CD14-positive monocyte (primary cell): ENCODE results near the gene FIGN. TPM values are rescaled to one million over a fixed set of nuclear protein-coding genes. Genes with fewer than 3 reads are reported as not detected.

Experiments
- DNase-seq, 3 donors: peaks; one replicate each; pipeline ENCODE4 v3.0.0-alpha.2; 2011 to 2022
- H2AFZ ChIP-seq: 2 replicates; pipeline ENCODE4 v1.6.0; 2012; ENCODE audit warnings: mild to moderate bottlenecking, low read depth, low read length, inconsistent platforms; ENCODE audit not compliant: insufficient read depth, poor library complexity, severe bottlenecking
- H3K27ac ChIP-seq, 2 donors: 1 replicate in 1 of 2; 2 replicates in 1 of 2; pipeline ENCODE4 v1.5.1; 2012 to 2013; ENCODE audit warnings: low read length in 2 of 2, control low read depth in 1 of 2, inconsistent platforms in 1 of 2, low read depth in 1 of 2, mild to moderate bottlenecking in 1 of 2
- H3K27me3 ChIP-seq, 2 donors: one replicate each; pipeline versions ENCODE4 v1.6.0 to v1.6.1; 2011 to 2013; ENCODE audit warnings: low read length in 2 of 2; ENCODE audit not compliant: control insufficient read depth in 2 of 2, insufficient read depth in 2 of 2
- H3K36me3 ChIP-seq, 2 donors: replicated peaks in 1 of 2; 1 replicate in 1 of 2; 2 replicates in 1 of 2; pipeline versions ENCODE4 v1.5.1 to v1.6.1; 2012 to 2013; ENCODE audit warnings: low read length in 2 of 2, control low read depth in 1 of 2, inconsistent platforms in 1 of 2, mild to moderate bottlenecking in 1 of 2; ENCODE audit not compliant: insufficient read depth in 2 of 2, control insufficient read depth in 1 of 2
- H3K4me1 ChIP-seq, 2 donors: 1 replicate in 1 of 2; 2 replicates in 1 of 2; pipeline versions ENCODE4 v1.5.1 to v1.6.1; 2012 to 2013; ENCODE audit warnings: low read length in 2 of 2, control low read depth in 1 of 2, inconsistent platforms in 1 of 2, mild to moderate bottlenecking in 1 of 2, moderate library complexity in 1 of 2; ENCODE audit not compliant: insufficient read depth in 2 of 2, control insufficient read depth in 1 of 2
- H3K4me2 ChIP-seq: replicated peaks from 2 replicates; pipeline ENCODE3; 2012; ENCODE audit warnings: low read length, moderate library complexity, mild to moderate bottlenecking; ENCODE audit not compliant: poor library complexity, severe bottlenecking; ENCODE audit errors: extremely low read depth
- H3K4me3 ChIP-seq, 3 experiments: fragments of 200-600 bp in 1 of 3; sonication (generic) in 1 of 3; replicated peaks in 1 of 3; 1 replicate in 2 of 3; 2 replicates in 1 of 3; pipeline ENCODE4 v1.5.1; 2011 to 2013; ENCODE audit warnings: low read length in 3 of 3, mild to moderate bottlenecking in 3 of 3, control low read depth in 2 of 3, low read depth in 2 of 3, inconsistent platforms in 1 of 3, moderate library complexity in 1 of 3
- H3K79me2 ChIP-seq: 2 replicates; pipeline ENCODE4 v1.6.0; 2012; ENCODE audit warnings: mild to moderate bottlenecking, control low read depth, inconsistent platforms, low read length, moderate library complexity; ENCODE audit not compliant: insufficient read depth
- H3K9ac ChIP-seq: 2 replicates; pipeline ENCODE4 v1.6.0; 2017; ENCODE audit warnings: low read length, mild to moderate bottlenecking; ENCODE audit not compliant: insufficient read depth, poor library complexity, severe bottlenecking
- H3K9me3 ChIP-seq, 2 donors: replicated peaks in 1 of 2; 1 replicate in 1 of 2; 2 replicates in 1 of 2; pipeline versions ENCODE4 v1.5.1 to v1.6.1; 2012 to 2013; ENCODE audit warnings: low read length in 2 of 2, control low read depth in 1 of 2; ENCODE audit not compliant: control insufficient read depth in 1 of 2, insufficient read depth in 1 of 2
- H4K20me1 ChIP-seq: 2 replicates; pipeline ENCODE4 v1.6.0; 2012; ENCODE audit warnings: mild to moderate bottlenecking, low read length, control low read depth, moderate library complexity; ENCODE audit not compliant: insufficient read depth
- H3K27ac Mint-ChIP-seq, 7 donors: one replicate each; pipeline ENCODE4 v1.8.0; 2020; ENCODE audit warnings: mild to moderate bottlenecking in 7 of 7, mixed read lengths in 7 of 7, moderate library complexity in 6 of 7, inconsistent platforms in 2 of 7
- H3K27me3 Mint-ChIP-seq, 3 donors: one replicate each; pipeline ENCODE4 v1.8.0; 2021 to 2022; ENCODE audit warnings: low read depth in 3 of 3, mild to moderate bottlenecking in 3 of 3, mixed read lengths in 3 of 3, moderate library complexity in 3 of 3, inconsistent platforms in 1 of 3
- H3K36me3 Mint-ChIP-seq, 2 donors: one replicate each; pipeline ENCODE4 v1.8.0; 2020; ENCODE audit warnings: mixed read lengths in 2 of 2, inconsistent platforms in 1 of 2, mild to moderate bottlenecking in 1 of 2
- H3K4me1 Mint-ChIP-seq: one replicate; pipeline ENCODE4 v1.8.0; 2020; ENCODE audit warnings: mild to moderate bottlenecking, mixed read lengths
- H3K4me3 Mint-ChIP-seq, 2 donors: one replicate each; pipeline ENCODE4 v1.8.0; 2020; ENCODE audit warnings: mild to moderate bottlenecking in 2 of 2, mixed read lengths in 2 of 2, moderate library complexity in 1 of 2
- H3K9me3 Mint-ChIP-seq, 7 donors: one replicate each; pipeline ENCODE4 v1.8.0; 2020 to 2022; ENCODE audit warnings: mixed read lengths in 7 of 7, mild to moderate bottlenecking in 6 of 7, moderate library complexity in 6 of 7, inconsistent platforms in 2 of 7
- CTCF ChIP-seq: fragments of 200-600 bp; IDR thresholded peaks from one replicate; pipeline ENCODE4 v1.8.0; 2022; ENCODE audit warnings: antibody characterized with exemption, mild to moderate bottlenecking
- WGBS: methylation state at CpG from one replicate; pipeline ENCODE4 v1.1.5; 2013; ENCODE audit warnings: missing lambda C conversion rate; ENCODE audit not compliant: insufficient coverage; 5-methylcytosine and 5-hydroxymethylcytosine counted together
- intact Hi-C, 2 donors: fragments of 100-400 bp; cut with micrococcal nuclease; formaldehyde crosslinking; loops; one replicate each; pipeline versions ENCODE4 v1.15.0 to v1.15.1; 2023
- polyA plus RNA-seq, 3 donors: library from polyadenylated mRNA; depleted of rRNA in 1 of 3; unstranded in 2 of 3; stranded (reverse) in 1 of 3; fragments of 300-500 nt in 2 of 3; fragments of >200 nt in 1 of 3; fragmentation: Illumina TruSeq in 2 of 3; gene quantifications; 1 replicate in 2 of 3; 2 replicates in 1 of 3; pipeline ENCODE4 v1.2.3, GENCODE V29; 2012 to 2021

Gene FIGN
- polyA plus RNA-seq, 3 donors, result not detected

- WGBS, result 90% methylated on average over 1 of the region's 4 CpGs
- no peak overlapping the region for H3K27ac Mint-ChIP-seq
These were observed 130.8 kb downstream of the FIGN start for GRCh38 chr2:163604941-163605555.

GRCh38 chr2:163602196-163602595, 133.6 kb downstream of the FIGN start:
- H3K9me3 Mint-ChIP-seq, result no peaks in the 10 kb centered on the region
- no CpG with 5 or more reads among the region's 3 CpGs for WGBS
- Histone ChIP-seq H3K27ac (no peak overlapping the region), H3K4me1 (no peaks in the 10 kb centered on the region), H3K4me3 (no peak overlapping the region), H4K20me1 (no peaks in the 10 kb centered on the region), H3K9ac (no peak overlapping the region), H3K79me2 (no peaks in the 10 kb centered on the region), H2AFZ (no peak overlapping the region), H3K27me3 (no peaks in the 10 kb centered on the region), H3K9me3 (no peaks in the 10 kb centered on the region), H3K4me2 (no peak overlapping the region), H3K36me3 (no peaks in the 10 kb centered on the region)
- no peaks in the 10 kb centered on the region for H3K27me3 Mint-ChIP-seq
- no peak overlapping the region for H3K27ac Mint-ChIP-seq
- TF ChIP-seq CTCF, result no peak
- no peak overlapping the region for H3K4me3 Mint-ChIP-seq
- no peaks in the 10 kb centered on the region for H3K4me1 Mint-ChIP-seq
- intact Hi-C loops, result no loop called here
- DNase-seq, result no peak
- H3K36me3 Mint-ChIP-seq, result no peaks in the 10 kb centered on the region

More at GRCh38 chr2:163604941-163605555, 130.8 kb downstream of the FIGN start:
- Histone ChIP-seq H3K4me3 (no peak overlapping the region), H3K27me3 (no peaks in the 10 kb centered on the region), H3K9ac (no peak overlapping the region), H4K20me1 (no peaks in the 10 kb centered on the region), H3K4me2 (no peak overlapping the region), H3K27ac (no peak overlapping the region), H3K4me1 (no peaks in the 10 kb centered on the region), H3K79me2 (no peaks in the 10 kb centered on the region), H3K36me3 (no peaks in the 10 kb centered on the region), H3K9me3 (no peaks in the 10 kb centered on the region), H2AFZ (no peak overlapping the region)
- no peaks in the 10 kb centered on the region for H3K36me3 Mint-ChIP-seq
- H3K9me3 Mint-ChIP-seq, result no peaks in the 10 kb centered on the region
- H3K4me1 Mint-ChIP-seq, result no peaks in the 10 kb centered on the region
- no peak for TF ChIP-seq CTCF
- intact Hi-C loops, result no loop called here
- H3K27me3 Mint-ChIP-seq, result peaks cover 0 to 4% (median 0%) of the 10 kb centered on the region in 3 donors
- DNase-seq, result no peak
- no peak overlapping the region for H3K4me3 Mint-ChIP-seq
